ENCODE data around the gene UBE2I. TPM values are rescaled to one million over a fixed set of nuclear protein-coding genes. Genes with fewer than 3 reads are reported as not detected.
A peak's percentile ranks its signal among the peaks of the same experiment; 100 is the strongest.

Gene UBE2I
- total RNA-seq, 6 experiments from 2014 or later: 25.0 to 48.0 (median 39.3) TPM

DNA sequence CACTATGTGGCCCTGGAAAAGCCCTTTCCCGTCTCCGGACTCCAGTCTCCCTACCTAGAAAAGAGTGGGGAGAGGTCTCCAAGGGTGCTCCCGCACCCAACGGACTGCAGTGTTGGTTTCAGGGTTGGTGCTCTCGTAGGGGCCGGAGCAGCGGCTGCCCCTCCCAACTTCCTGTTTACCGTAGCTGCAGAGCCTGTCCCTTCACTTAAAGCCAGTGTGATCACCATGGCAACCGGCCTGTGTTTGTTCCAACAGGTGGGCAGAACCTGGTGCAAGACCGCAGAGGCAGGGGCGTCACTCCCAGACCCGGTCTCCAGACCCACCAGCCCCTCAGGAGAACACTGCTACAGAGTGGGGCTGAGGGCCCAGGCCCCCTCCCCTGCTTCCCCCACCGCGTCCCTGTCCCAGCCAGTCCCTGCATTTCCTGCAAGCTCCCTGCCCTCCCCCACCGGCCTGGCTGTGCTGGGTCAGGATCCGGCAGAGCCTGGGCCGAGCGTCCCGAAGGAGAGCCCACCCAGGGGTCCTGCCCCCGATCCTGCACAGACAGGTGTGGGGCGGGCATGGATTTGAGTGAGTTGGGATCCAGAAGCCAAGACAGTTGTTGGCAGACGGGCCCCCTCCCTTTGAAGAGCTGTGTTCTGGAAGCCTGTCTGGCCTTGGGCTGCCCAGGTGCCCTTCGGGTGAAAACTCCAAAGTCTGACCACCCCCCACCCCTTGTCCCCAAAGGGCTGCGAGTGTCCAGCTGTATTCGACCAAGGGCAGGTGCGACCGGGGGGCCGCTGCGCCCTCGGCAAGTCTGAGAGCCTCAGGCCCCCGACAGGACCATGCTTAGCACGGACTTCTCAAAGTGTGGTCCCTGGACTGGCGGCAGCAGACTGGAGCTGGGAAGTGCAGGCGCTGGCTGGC lies 22.5 kb downstream of the UBE2I start:
- peak in 2 of 3 donors; percentile 65 to 77 for DNase-seq
- intact Hi-C loops (cut with DNase I): no loop called here
- H3K27me3 ChIP-seq: peaks cover 0 to 8% of the 10 kb centered on the region in 2 donors
- 6% methylated on average over 13 of the region's 34 CpGs for WGBS (ENCODE audit: insufficient coverage, low coverage, low lambda C conversion rate, missing lambda C conversion rate)
- H3K27ac ChIP-seq: peak overlapping the region in 2 of 3 donors; percentile 37 to 46
- H3K4me1 ChIP-seq: peaks cover 0 to 24% (median 9%) of the 10 kb centered on the region in 4 donors
- H3K4me3 ChIP-seq: peak overlapping the region in 2 of 3 donors; percentile 11 to 39
- no peaks in the 10 kb centered on the region for H3K9me3 ChIP-seq
- no peaks in the 10 kb centered on the region for H3K36me3 ChIP-seq
- TF ChIP-seq, protein P1, sequence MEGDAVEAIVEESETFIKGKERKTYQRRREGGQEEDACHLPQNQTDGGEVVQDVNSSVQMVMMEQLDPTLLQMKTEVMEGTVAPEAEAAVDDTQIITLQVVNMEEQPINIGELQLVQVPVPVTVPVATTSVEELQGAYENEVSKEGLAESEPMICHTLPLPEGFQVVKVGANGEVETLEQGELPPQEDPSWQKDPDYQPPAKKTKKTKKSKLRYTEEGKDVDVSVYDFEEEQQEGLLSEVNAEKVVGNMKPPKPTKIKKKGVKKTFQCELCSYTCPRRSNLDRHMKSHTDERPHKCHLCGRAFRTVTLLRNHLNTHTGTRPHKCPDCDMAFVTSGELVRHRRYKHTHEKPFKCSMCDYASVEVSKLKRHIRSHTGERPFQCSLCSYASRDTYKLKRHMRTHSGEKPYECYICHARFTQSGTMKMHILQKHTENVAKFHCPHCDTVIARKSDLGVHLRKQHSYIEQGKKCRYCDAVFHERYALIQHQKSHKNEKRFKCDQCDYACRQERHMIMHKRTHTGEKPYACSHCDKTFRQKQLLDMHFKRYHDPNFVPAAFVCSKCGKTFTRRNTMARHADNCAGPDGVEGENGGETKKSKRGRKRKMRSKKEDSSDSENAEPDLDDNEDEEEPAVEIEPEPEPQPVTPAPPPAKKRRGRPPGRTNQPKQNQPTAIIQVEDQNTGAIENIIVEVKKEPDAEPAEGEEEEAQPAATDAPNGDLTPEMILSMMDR (IDR thresholded peaks at IDR 0.05): no peak
- TF ChIP-seq POLR2A (IDR thresholded peaks at IDR 0.05): peak; percentile 43
- ATAC-seq: peak; percentile 63 to 70 (median 70)

DNA sequence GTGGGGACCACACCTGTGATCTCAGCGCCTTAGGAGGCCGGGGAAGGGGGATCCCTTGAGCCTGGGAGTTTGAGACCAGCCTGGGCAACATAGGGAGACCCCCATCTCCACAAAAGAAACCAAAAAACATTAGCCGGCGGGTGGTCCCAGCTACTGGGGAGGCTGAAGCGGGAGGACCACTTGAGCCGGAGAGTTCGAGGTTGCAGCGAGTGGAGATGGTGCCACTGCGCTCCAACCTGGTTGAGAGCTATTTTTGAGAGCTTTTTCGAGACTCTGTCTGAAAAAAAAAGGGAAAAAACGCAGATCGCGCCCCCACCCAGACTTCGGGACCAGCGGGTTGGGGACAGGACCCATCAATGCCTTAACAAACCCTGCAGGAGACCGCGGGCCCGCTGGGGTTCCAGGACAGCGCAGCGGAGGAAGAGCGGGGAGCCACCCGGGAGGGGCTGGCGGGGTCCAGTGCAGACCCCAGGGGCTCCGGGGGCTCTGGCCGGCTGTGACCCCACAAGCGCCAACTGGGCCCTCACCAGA lies 23.2 kb downstream of the UBE2I start:
- DNase-seq (no peak), ATAC-seq (no peak)
- Histone ChIP-seq H3K27me3 (peaks cover 0 to 8% of the 10 kb centered on the region in 2 donors), H3K4me1 (peaks cover 0 to 24% (median 9%) of the 10 kb centered on the region in 4 donors), H3K4me3 (peak overlapping the region; percentile 20 to 39 (median 21)), H3K27ac (peak overlapping the region in 1 of 3 donors; percentile 29), H3K36me3 (no peaks in the 10 kb centered on the region), H3K9me3 (no peaks in the 10 kb centered on the region)
- TF ChIP-seq POLR2A (IDR thresholded peaks at IDR 0.05): no peak
- TF ChIP-seq, protein P1 (IDR thresholded peaks at IDR 0.05): no peak
- 8% methylated on average over 10 of the region's 26 CpGs for WGBS (ENCODE audit: insufficient coverage, low coverage, low lambda C conversion rate, missing lambda C conversion rate)
- intact Hi-C loops (cut with DNase I): no loop called here

DNA sequence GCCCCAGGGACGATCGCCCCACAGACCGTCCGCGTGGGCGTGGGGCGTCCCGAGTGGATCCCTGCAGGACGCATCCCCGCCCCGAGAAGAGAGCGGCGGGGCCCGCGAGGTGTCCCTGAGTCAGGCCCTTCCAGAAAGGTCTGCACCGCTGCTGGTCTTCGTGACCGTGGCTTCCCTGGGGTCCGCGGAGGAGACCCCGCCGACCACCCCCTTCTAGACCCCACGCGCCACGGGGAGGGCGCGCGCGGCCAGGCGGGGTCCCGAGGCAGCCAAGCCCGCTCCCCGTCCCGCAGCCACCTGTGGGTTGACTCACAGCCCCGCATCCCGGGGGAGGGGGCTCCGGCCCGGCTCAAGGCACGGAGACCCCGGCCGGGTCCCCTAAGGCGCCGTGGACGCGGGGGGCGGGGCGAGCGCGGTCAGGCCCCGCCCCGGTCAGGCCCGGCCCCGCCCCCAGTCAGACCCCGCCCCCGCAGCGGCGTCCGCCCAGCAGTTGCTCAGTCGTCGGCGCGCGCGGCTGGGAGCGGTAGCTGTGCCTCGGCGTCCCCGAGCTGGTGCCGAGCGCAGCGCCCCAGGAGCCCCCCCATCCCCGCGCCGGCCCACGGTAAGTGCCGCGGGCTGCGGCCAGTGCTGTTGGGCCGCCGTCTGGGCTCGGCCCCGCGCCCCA lies 23.8 kb downstream of the UBE2I start, which contains the start of gene BAIAP3:
BAIAP3 (plus strand) TSS at position 497 of the 664 bp plus-strand sequence. CDS start 4,905 bp downstream, outside the sequence.
- intact Hi-C loops (cut with DNase I): no loop called here
- TF ChIP-seq, protein P1 (IDR thresholded peaks at IDR 0.05): no peak
- peak; percentile 37 for TF ChIP-seq POLR2A (IDR thresholded peaks at IDR 0.05)
- Histone ChIP-seq H3K36me3 (no peaks in the 10 kb centered on the region), H3K4me1 (peaks cover 0 to 24% (median 9%) of the 10 kb centered on the region in 4 donors), H3K27me3 (peaks cover 0 to 8% of the 10 kb centered on the region in 2 donors), H3K27ac (peak within 1 kb of the TSS in 1 of 3 donors; percentile 29), H3K9me3 (no peaks in the 10 kb centered on the region), H3K4me3 (peak within 1 kb of the TSS; percentile 21 to 39 (median 22))
- WGBS (ENCODE audit: insufficient coverage, low coverage, low lambda C conversion rate, missing lambda C conversion rate): 0% methylated on average over 3 of the region's 83 CpGs
- peak; percentile 60 to 77 (median 64) for ATAC-seq
- DNase-seq: peak in 1 of 3 donors; percentile 65

DNA sequence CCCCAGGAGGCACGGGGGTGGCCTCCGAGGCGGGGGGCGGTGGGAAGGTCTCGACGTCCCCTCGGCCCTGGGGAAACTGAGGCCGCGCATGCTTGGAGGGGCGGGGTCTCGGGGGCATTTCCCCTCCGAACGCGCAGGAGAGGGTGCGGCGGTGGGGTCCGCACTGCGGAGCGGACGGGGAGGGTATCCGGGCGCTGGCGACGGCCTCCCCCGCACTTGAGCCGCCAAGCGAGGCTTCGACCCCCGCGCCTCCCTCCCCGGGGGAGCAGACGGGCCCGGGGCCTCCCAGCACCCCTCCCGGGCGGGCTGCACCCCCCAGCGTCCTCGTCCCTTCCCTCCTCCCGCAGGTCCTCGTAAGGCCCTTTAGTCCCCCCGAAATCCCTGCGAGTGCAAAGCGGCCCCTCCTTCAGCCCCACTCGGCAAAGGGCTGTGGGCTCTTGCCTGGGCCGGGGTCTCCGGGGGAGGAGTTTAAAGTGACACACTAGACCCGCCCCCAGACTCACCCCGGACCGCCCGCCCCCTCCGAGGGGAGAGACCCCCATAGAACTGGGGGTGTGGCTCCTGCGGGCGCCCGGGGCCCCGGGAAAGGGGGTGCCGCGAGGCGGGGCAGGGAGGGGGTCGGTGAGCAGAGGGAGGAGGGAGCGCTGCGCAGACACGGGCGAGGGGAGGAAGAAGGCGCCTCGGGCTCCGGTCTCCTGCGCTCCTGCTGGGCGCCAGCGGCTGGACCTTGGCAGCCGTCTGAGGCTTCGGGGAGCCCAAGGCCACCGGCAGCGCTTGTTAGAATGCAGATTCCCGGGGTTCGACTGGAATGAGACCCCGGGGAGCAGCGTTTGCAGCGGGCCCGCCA lies 24.6 kb downstream of the UBE2I start:
- peak overlapping the region; percentile 21 to 39 (median 22) for H3K4me3 ChIP-seq

More for the DNA sequence above, 24.6 kb downstream of the UBE2I start:
- no peaks in the 10 kb centered on the region for H3K9me3 ChIP-seq
- H3K27ac ChIP-seq: no peak overlapping the region
- WGBS (ENCODE audit: insufficient coverage, low coverage, low lambda C conversion rate, missing lambda C conversion rate): 0% methylated on average over 20 of the region's 78 CpGs
- DNase-seq (no peak), ATAC-seq (no peak)
- intact Hi-C loops (cut with DNase I): no loop called here
- no peaks in the 10 kb centered on the region for H3K36me3 ChIP-seq
- H3K27me3 ChIP-seq: peaks cover 0 to 8% of the 10 kb centered on the region in 2 donors
- TF ChIP-seq, protein P1 (IDR thresholded peaks at IDR 0.05): no peak
- TF ChIP-seq POLR2A (IDR thresholded peaks at IDR 0.05): no peak
- peaks cover 0 to 24% (median 9%) of the 10 kb centered on the region in 4 donors for H3K4me1 ChIP-seq
